ENCODE results near the gene FUNDC1. TPM values are rescaled to one million over a fixed set of nuclear protein-coding genes. Genes with fewer than 3 reads are reported as not detected.

The FUNDC1 gene
- total and polyA plus RNA-seq, 9 donors: 10.6 to 25.7 (median 15.5) TPM

GRCh38 chrX:44507292-44507691 lies 35.4 kb downstream of the FUNDC1 start:
- H3K27me3 ChIP-seq: no peaks in the 10 kb centered on the region
- no peak for DNase-seq
- 79 to 89% (median 83%) methylated on average over 2 of the region's 2 CpGs for WGBS, 3 donors
- H3K27ac ChIP-seq: no peak overlapping the region
- no peaks in the 10 kb centered on the region for H3K9me3 ChIP-seq
- no peaks in the 10 kb centered on the region for H3K36me3 ChIP-seq
- no peaks in the 10 kb centered on the region for H3K4me1 ChIP-seq (ENCODE audit: insufficient read depth)
- no peak for TF ChIP-seq POLR2A (IDR thresholded peaks at IDR 0.05)
- TF ChIP-seq EP300 (IDR thresholded peaks at IDR 0.05): no peak
- no peak for TF ChIP-seq CTCF (IDR thresholded peaks at IDR 0.05)
- intact Hi-C loops (cut with DNase I): no loop called here
- H3K4me3 ChIP-seq: no peak overlapping the region

- no peak overlapping the region for H3K4me3 ChIP-seq
- no peak for DNase-seq
- 81 to 92% (median 86%) methylated on average over 2 of the region's 2 CpGs for WGBS, 3 donors
- H3K36me3 ChIP-seq: no peaks in the 10 kb centered on the region
- no peak overlapping the region for H3K27ac ChIP-seq
- no peaks in the 10 kb centered on the region for H3K4me1 ChIP-seq (ENCODE audit: insufficient read depth)
- no peaks in the 10 kb centered on the region for H3K9me3 ChIP-seq
- intact Hi-C loops (cut with DNase I): no loop called here
- no peak for TF ChIP-seq EP300 (IDR thresholded peaks at IDR 0.05)
- TF ChIP-seq POLR2A (IDR thresholded peaks at IDR 0.05): no peak
- TF ChIP-seq CTCF (IDR thresholded peaks at IDR 0.05): no peak
- no peaks in the 10 kb centered on the region for H3K27me3 ChIP-seq
Observed at GRCh38 chrX:44506678-44507077, 36.0 kb downstream of the FUNDC1 start.

GRCh38 chrX:44503560-44503959 lies 39.1 kb downstream of the FUNDC1 start:
- 60% methylated on average over 4 of the region's 4 CpGs for WGBS, 3 donors

GRCh38 chrX:44495091-44495490 lies 47.6 kb downstream of the FUNDC1 start:
- 90 to 93% (median 93%) methylated on average over 1 of the region's 1 CpG for whole genome bisulfite sequencing, 3 donors
- Histone ChIP-seq H3K4me1 (ENCODE audit: insufficient read depth) (no peaks in the 10 kb centered on the region), H3K9me3 (no peaks in the 10 kb centered on the region), H3K36me3 (no peaks in the 10 kb centered on the region), H3K4me3 (no peak overlapping the region), H3K27ac (no peak overlapping the region), H3K27me3 (no peaks in the 10 kb centered on the region)
- no peak for TF ChIP-seq CTCF (IDR thresholded peaks at IDR 0.05)
- no peak for TF ChIP-seq POLR2A (IDR thresholded peaks at IDR 0.05)
- TF ChIP-seq EP300 (IDR thresholded peaks at IDR 0.05): no peak
- intact Hi-C loops (cut with DNase I): no loop called here
- DNase-seq: no peak

More at GRCh38 chrX:44503560-44503959, 39.1 kb downstream of the FUNDC1 start:
- Histone ChIP-seq H3K9me3 (no peaks in the 10 kb centered on the region), H3K27ac (no peak overlapping the region), H3K27me3 (no peaks in the 10 kb centered on the region), H3K4me1 (ENCODE audit: insufficient read depth) (no peaks in the 10 kb centered on the region), H3K36me3 (no peaks in the 10 kb centered on the region), H3K4me3 (no peak overlapping the region)
- intact Hi-C loops (cut with DNase I): no loop called here
- DNase-seq: no peak
- TF ChIP-seq POLR2A (IDR thresholded peaks at IDR 0.05) (no peak), CTCF (IDR thresholded peaks at IDR 0.05) (no peak), EP300 (IDR thresholded peaks at IDR 0.05) (no peak)
